ENCODE measurements around the gene FAM83B. TPM values are rescaled to one million over a fixed set of nuclear protein-coding genes. Genes with fewer than 3 reads are reported as not detected.

The FAM83B gene
- total RNA-seq, 1 experiment from 2014 or later: 5.7 TPM

DNA sequence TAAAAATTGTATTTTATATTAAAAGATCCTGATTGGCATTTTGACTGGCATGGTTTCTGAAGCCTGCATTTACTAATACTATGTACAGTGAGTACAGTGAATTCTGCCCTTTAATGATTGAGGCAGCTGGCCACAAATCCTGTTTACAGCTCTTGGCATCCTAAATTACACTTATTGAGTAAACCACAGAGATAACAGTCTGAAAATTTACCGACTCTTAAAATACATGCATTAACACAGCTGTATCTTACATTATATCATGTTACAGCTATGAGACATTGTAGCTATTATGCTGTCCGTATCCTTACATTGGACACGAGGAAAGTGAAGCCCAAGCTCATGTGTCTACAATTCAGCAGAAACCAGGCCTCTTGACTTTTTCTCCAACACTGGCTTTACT, 90.8 kb downstream of the FAM83B start:
- no peak overlapping the region for H2AK5ac ChIP-seq (ENCODE audit: insufficient read length, low read length)
- Mint-ChIP-seq H3K4me1 (peaks cover 0 to under 1% of the 10 kb centered on the region in 2 experiments; a peak in 1 of 4 replicates), H3K36me3 (ENCODE audit: insufficient read depth in 1 of 3, low read depth in 3 of 3) (peaks cover 10 to 12% (median 12%) of the 10 kb centered on the region in 3 experiments), H3K4me3 (no peak overlapping the region), H3K27ac (no peak overlapping the region), H3K27me3 (ENCODE audit: low read depth) (no peaks in the 10 kb centered on the region), H3K9me3 (peaks cover 8 to 12% of the 10 kb centered on the region in 2 experiments)
- no peak overlapping the region for H3K56ac ChIP-seq (ENCODE audit: insufficient read length, low read depth, low read length)
- no peaks in the 10 kb centered on the region for H3K79me2 ChIP-seq (ENCODE audit: insufficient read depth, low read length)
- no peak overlapping the region for H2BK12ac ChIP-seq (ENCODE audit: insufficient read length, low read depth, low read length)
- no peak overlapping the region for H3K4ac ChIP-seq (ENCODE audit: low read depth, low read length)
- no peaks in the 10 kb centered on the region for H3K79me1 ChIP-seq (ENCODE audit: insufficient read depth, low read depth, low read length, poor library complexity, severe bottlenecking)
- no peak overlapping the region for H2BK15ac ChIP-seq (ENCODE audit: low read depth, low read length)
- H3K27me3 ChIP-seq (ENCODE audit: insufficient read depth, low read length): no peaks in the 10 kb centered on the region
- H2BK5ac ChIP-seq (ENCODE audit: insufficient read length, low read length): no peak overlapping the region
- no peak overlapping the region for H2BK20ac ChIP-seq (ENCODE audit: low read depth, low read length, poor library complexity, severe bottlenecking)
- no peaks in the 10 kb centered on the region for H3K23me2 ChIP-seq (ENCODE audit: insufficient read length, low read depth, low read length, poor library complexity, severe bottlenecking)
- DNase-seq: no peak
- H3K9ac ChIP-seq (ENCODE audit: extremely low read depth, insufficient read length, low read length): no peak overlapping the region
- no peak overlapping the region for H2BK120ac ChIP-seq (ENCODE audit: low read depth, low read length, poor library complexity, severe bottlenecking)
- TF ChIP-seq, protein P1, sequence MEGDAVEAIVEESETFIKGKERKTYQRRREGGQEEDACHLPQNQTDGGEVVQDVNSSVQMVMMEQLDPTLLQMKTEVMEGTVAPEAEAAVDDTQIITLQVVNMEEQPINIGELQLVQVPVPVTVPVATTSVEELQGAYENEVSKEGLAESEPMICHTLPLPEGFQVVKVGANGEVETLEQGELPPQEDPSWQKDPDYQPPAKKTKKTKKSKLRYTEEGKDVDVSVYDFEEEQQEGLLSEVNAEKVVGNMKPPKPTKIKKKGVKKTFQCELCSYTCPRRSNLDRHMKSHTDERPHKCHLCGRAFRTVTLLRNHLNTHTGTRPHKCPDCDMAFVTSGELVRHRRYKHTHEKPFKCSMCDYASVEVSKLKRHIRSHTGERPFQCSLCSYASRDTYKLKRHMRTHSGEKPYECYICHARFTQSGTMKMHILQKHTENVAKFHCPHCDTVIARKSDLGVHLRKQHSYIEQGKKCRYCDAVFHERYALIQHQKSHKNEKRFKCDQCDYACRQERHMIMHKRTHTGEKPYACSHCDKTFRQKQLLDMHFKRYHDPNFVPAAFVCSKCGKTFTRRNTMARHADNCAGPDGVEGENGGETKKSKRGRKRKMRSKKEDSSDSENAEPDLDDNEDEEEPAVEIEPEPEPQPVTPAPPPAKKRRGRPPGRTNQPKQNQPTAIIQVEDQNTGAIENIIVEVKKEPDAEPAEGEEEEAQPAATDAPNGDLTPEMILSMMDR (conservative IDR thresholded peaks at IDR 0.05): no peak
- H3K18ac ChIP-seq (ENCODE audit: insufficient read length, low read depth, low read length): no peak overlapping the region
- no peak overlapping the region for H2AFZ ChIP-seq (ENCODE audit: low read length)
- no peak overlapping the region for H3K4me2 ChIP-seq (ENCODE audit: insufficient read depth, insufficient read length, low read length)
- H3K14ac ChIP-seq (ENCODE audit: insufficient read depth, low read length): no peak overlapping the region
- no peak overlapping the region for H4K8ac ChIP-seq (replicated peaks; ENCODE audit: insufficient read length, low read depth, low read length)
- H4K20me1 ChIP-seq (ENCODE audit: control insufficient read depth, insufficient read depth, insufficient read length): no peaks in the 10 kb centered on the region
- H3T11ph ChIP-seq (ENCODE audit: low read length): no peak overlapping the region
- H4K91ac ChIP-seq (ENCODE audit: insufficient read length, low read depth, low read length): no peak overlapping the region
- no peak overlapping the region for H4K5ac ChIP-seq (ENCODE audit: insufficient read length, low read depth, low read length)
- no peak overlapping the region for H3K27ac ChIP-seq (ENCODE audit: insufficient read length, low read depth, low read length)
- no CpG with 5 or more reads among the region's 3 CpGs for WGBS (ENCODE audit: extremely low coverage, insufficient read length, low lambda C conversion rate)
- no peak overlapping the region for H3K23ac ChIP-seq (ENCODE audit: insufficient read length, low read depth, low read length)
- H3K4me1 ChIP-seq (ENCODE audit: insufficient read depth, low read length): no peaks in the 10 kb centered on the region
- H3K9me3 ChIP-seq (ENCODE audit: control insufficient read depth, low read depth, low read length): no peaks in the 10 kb centered on the region

All from H9 (cell line).